ENCODE data around the gene ATXN7L2. TPM values are rescaled to one million over a fixed set of nuclear protein-coding genes. Genes with fewer than 3 reads are reported as not detected.
A peak's percentile ranks its signal among the peaks of the same experiment; 100 is the strongest.

Gene ATXN7L2
- total RNA-seq, 1 donor from 2014 or later: 4.9 TPM

DNA sequence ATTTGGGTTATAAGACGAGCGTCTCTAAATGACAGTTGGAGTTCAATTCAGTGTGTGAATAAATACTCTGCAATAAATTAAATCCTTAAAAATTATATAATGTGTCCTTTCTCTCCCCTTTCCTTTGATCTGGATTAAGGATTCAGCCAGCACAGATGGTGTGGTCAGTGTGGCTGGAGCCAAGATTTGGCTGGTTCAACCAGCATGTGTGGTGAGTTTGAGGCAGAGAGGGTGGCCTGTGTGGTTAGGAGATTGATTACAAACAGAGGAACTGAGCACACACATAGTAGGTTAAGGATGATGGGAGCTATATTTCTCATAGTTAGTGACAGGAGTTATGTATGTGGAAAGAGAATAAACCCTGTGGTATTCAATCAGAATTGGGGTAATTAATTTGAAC lies 40.0 kb downstream of the ATXN7L2 start:
- Histone ChIP-seq H3K4me1 (no peaks in the 10 kb centered on the region), H3K36me3 (no peaks in the 10 kb centered on the region), H3K27me3 (no peaks in the 10 kb centered on the region), H3K9me3 (no peaks in the 10 kb centered on the region), H3K27ac (no peak overlapping the region), H3K4me3 (no peak overlapping the region)
- intact Hi-C loops (cut with DNase I): no loop called here
- TF ChIP-seq POLR2A (IDR thresholded peaks at IDR 0.05) (no peak), POLR2AphosphoS5 (IDR thresholded peaks at IDR 0.05; ENCODE audit: insufficient read depth in 1 of 2, low read depth in 1 of 2) (no peak)
- TF ChIP-seq, protein P1, sequence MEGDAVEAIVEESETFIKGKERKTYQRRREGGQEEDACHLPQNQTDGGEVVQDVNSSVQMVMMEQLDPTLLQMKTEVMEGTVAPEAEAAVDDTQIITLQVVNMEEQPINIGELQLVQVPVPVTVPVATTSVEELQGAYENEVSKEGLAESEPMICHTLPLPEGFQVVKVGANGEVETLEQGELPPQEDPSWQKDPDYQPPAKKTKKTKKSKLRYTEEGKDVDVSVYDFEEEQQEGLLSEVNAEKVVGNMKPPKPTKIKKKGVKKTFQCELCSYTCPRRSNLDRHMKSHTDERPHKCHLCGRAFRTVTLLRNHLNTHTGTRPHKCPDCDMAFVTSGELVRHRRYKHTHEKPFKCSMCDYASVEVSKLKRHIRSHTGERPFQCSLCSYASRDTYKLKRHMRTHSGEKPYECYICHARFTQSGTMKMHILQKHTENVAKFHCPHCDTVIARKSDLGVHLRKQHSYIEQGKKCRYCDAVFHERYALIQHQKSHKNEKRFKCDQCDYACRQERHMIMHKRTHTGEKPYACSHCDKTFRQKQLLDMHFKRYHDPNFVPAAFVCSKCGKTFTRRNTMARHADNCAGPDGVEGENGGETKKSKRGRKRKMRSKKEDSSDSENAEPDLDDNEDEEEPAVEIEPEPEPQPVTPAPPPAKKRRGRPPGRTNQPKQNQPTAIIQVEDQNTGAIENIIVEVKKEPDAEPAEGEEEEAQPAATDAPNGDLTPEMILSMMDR (IDR thresholded peaks at IDR 0.05): no peak
- DNase-seq (ENCODE audit: extremely low spot score in 2 of 2): no peak

DNA sequence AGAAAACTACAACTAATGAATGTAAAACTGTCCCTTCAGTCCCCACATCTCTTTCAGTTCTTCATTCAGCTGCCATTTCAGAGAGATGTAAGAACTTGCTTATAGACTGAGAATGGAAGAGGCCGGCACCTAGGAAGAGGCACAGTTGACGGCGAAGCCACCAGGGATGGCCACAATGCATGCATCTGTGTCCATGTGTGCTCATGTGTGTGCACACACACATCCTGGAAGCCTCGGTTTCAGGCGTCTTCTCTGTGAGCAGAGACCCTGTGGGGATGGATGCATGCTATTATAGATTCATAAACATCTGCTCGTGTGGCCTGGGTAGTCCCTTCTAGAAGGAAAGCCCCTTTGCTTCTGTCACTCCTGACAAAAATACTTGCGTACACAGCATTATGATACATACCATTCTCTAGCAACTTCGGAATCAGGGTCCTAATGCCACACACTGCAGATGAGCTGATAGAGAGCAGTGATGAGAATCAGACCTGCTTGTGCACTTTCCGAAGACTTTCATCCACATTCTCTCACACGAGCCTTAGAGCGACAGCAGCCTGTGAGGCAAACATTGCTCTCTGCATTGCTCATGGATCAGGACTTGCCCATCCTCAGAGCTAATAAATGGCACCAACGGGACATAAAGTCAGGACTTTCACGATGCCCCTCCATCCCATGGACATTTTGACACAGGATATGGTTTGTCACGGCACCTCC lies 43.5 kb downstream of the ATXN7L2 start:
- intact Hi-C loops (cut with DNase I): no loop called here
- TF ChIP-seq POLR2AphosphoS5 (IDR thresholded peaks at IDR 0.05; ENCODE audit: insufficient read depth in 1 of 2, low read depth in 1 of 2): no peak
- no peak for DNase-seq (ENCODE audit: extremely low spot score in 2 of 2)
- no peaks in the 10 kb centered on the region for H3K4me1 ChIP-seq
- H3K4me3 ChIP-seq: no peak overlapping the region
- no peak overlapping the region for H3K27ac ChIP-seq
- no peaks in the 10 kb centered on the region for H3K9me3 ChIP-seq
- H3K27me3 ChIP-seq: no peaks in the 10 kb centered on the region
- H3K36me3 ChIP-seq: no peaks in the 10 kb centered on the region

DNA sequence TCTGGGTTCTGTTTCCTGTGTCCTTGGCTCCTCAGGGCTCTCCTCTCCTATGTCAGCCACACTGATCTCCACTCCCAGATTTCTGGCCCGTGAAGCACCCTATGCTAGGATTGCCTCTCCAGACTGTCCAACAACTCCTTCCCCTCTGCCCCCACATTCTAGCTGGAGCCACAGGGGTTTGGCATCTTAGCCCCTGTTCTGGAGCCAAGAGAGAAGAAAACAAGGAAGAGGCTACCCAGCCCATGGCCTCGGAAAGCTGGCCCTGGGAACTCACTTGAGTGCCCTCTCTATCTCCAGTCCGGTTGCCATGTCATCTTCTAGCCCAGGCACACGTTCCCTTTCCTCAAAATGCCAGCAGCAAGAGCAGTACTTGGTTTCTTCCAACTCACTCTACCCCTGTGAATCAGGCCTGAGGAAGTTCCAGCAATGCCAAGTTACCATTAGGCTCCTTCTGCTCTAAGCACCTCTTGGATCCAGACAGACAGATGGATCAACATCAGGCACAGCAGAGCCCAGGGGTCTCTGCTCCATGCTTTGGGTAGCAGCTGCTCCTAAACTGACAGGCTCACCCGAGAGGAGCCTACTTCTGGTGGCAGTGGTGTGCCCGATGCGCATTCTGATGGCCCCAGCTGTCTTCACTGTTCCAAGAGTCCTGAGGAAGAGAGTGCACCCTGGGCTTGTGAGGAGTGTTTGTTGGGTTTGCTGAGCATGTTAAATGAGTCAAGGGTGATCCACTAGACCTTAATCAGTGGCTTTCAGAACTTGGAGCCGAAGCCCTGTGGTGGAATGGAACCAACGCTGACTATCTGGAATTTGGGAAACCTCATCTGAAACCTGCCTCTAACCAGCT lies 44.4 kb downstream of the ATXN7L2 start:
- DNase-seq (ENCODE audit: extremely low spot score in 2 of 2): no peak
- TF ChIP-seq POLR2A (IDR thresholded peaks at IDR 0.05): no peak
- TF ChIP-seq, protein P1 (IDR thresholded peaks at IDR 0.05): no peak
- no peak for TF ChIP-seq POLR2AphosphoS5 (IDR thresholded peaks at IDR 0.05; ENCODE audit: insufficient read depth in 1 of 2, low read depth in 1 of 2)
- Histone ChIP-seq H3K9me3 (no peaks in the 10 kb centered on the region), H3K36me3 (no peaks in the 10 kb centered on the region), H3K4me1 (peaks cover 7% of the 10 kb centered on the region), H3K27ac (no peak overlapping the region), H3K4me3 (no peak overlapping the region), H3K27me3 (no peaks in the 10 kb centered on the region)
- intact Hi-C loops (cut with DNase I): no loop called here

DNA sequence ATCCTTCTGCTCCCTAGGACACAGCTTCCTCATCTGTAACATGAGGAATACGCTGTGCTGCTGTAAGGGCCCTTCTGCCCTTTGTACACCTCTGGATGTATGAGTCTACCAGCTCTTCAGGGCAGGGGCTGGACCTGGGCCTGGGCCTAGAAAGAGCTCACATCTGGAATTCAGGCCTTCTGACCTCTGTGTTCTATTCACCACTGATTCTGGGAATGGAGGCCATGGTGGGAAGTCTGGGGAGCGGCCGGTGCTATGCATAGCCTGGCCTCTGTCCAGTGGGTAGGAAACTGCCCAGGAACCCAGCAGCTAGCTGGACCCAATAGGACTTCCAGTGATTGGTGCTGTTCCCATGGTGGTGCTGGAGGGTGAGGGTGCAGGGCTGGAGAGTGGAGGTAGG lies 45.0 kb downstream of the ATXN7L2 start:
- Histone ChIP-seq H3K9me3 (no peaks in the 10 kb centered on the region), H3K36me3 (no peaks in the 10 kb centered on the region), H3K27me3 (no peaks in the 10 kb centered on the region), H3K27ac (no peak overlapping the region), H3K4me1 (peaks cover 7% of the 10 kb centered on the region), H3K4me3 (no peak overlapping the region)
- intact Hi-C loops (cut with DNase I): no loop called here
- no peak for DNase-seq (ENCODE audit: extremely low spot score in 2 of 2)
- TF ChIP-seq, protein P1 (IDR thresholded peaks at IDR 0.05): no peak
- TF ChIP-seq POLR2A (IDR thresholded peaks at IDR 0.05) (no peak), POLR2AphosphoS5 (IDR thresholded peaks at IDR 0.05; ENCODE audit: insufficient read depth in 1 of 2, low read depth in 1 of 2) (no peak)

DNA sequence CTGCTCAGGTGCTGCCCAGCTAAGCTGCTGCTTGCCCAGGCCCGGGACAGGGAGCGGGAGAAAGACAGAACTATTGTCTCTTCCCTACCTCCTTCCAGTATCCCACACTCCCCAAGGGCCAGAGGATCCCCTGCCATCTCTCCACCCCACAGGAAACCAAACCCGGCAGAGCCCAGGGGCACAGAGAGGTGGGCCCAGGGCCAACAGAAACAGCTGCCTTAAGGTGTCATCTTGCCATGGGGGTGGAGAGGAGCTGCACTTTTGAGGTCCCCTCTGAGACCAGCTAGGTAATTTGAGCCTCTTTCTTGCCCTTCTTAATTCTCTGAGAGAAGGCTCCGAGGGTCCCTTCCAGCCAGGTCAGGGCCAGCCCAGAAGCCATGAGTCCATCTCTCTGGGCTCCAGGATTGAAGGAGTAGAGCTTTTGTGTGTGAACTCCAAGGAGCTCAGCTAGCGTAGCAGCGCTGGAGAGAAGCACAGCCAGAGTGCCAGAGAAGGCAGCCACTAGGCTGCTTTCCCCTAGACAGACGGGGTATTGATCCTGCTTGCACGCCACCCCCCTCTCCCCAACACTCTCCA lies 46.3 kb downstream of the ATXN7L2 start:
- Histone ChIP-seq H3K27ac (no peak overlapping the region), H3K9me3 (no peaks in the 10 kb centered on the region), H3K4me3 (no peak overlapping the region), H3K4me1 (peaks cover 7% of the 10 kb centered on the region), H3K36me3 (no peaks in the 10 kb centered on the region), H3K27me3 (no peaks in the 10 kb centered on the region)
- intact Hi-C loops (cut with DNase I): loop anchor here (5.0 to 10.0 kb wide), 2 partner anchors 33 to 105 kb away; partner anchors contain the start of gene PSMA5
- no peak for TF ChIP-seq POLR2A (IDR thresholded peaks at IDR 0.05)
- TF ChIP-seq, protein P1 (IDR thresholded peaks at IDR 0.05): no peak
- no peak for TF ChIP-seq POLR2AphosphoS5 (IDR thresholded peaks at IDR 0.05; ENCODE audit: insufficient read depth in 1 of 2, low read depth in 1 of 2)
- peak in 1 of 2 donors; percentile 58 for DNase-seq (ENCODE audit: extremely low spot score in 2 of 2)
